Caco-2 (cell line): ENCODE measurements around the gene INO80. TPM values are rescaled to one million over a fixed set of nuclear protein-coding genes. Genes with fewer than 3 reads are reported as not detected.

Source experiments
- BruUV-seq: library from RNA; stranded (reverse); fragments of 400-500 nt; replicated peaks from 2 replicates; lab custom pipeline; 2021; lab: Mats Ljungman, UMichigan
- CTCF ChIA-PET: fragments of 300-600 bp; sonication (Branson Sonifier 250); formaldehyde crosslinking; loops from one replicate; lab custom pipeline; 2022; ENCODE audit warnings: antibody characterized with exemption; lab: Charles Lee
- POLR2A ChIA-PET: fragments of 300-600 bp; sonication (Branson Sonifier 250); formaldehyde crosslinking; loops from one replicate; lab custom pipeline; 2022; ENCODE audit warnings: antibody characterized with exemption; lab: Charles Lee
- DNase-seq, 2 experiments: peaks; one replicate each; pipeline versions ENCODE4 v3.0.0 to v3.0.0-alpha.2; 2020 to 2022
- H3K27me3 ChIP-seq: replicated peaks from 2 replicates; pipeline ENCODE4 v1.6.0; 2011; ENCODE audit warnings: low read length; ENCODE audit not compliant: control insufficient read depth, insufficient read depth
- H3K36me3 ChIP-seq: 2 replicates; pipeline ENCODE4 v1.5.1; 2011; ENCODE audit warnings: low read length; ENCODE audit not compliant: control insufficient read depth, insufficient read depth
- H3K4me1 ChIP-seq: fragments of 250-450 bp; sonication (Bioruptor Pico); 2 replicates; pipeline ENCODE4 v1.5.1; 2020; ENCODE audit warnings: mild to moderate bottlenecking
- H3K4me3 ChIP-seq: 2 replicates; pipeline ENCODE4 v1.5.1; 2011; ENCODE audit warnings: low read depth, mild to moderate bottlenecking, control low read depth, low read length
- H3K9me3 ChIP-seq: fragments of 250-450 bp; sonication (Bioruptor Pico); 2 replicates; pipeline ENCODE4 v1.5.1; 2020; ENCODE audit warnings: mild to moderate bottlenecking, moderate library complexity
- H3K27ac Mint-ChIP-seq: one replicate; pipeline ENCODE4 v1.8.0; 2022; ENCODE audit warnings: mixed read lengths; ENCODE audit not compliant: unreplicated experiment
- H3K27me3 Mint-ChIP-seq: one replicate; pipeline ENCODE4 v1.8.0; 2022; ENCODE audit warnings: mixed read lengths; ENCODE audit not compliant: insufficient read depth, unreplicated experiment
- H3K36me3 Mint-ChIP-seq: one replicate; pipeline ENCODE4 v1.8.0; 2022; ENCODE audit warnings: mild to moderate bottlenecking, mixed read lengths; ENCODE audit not compliant: insufficient read depth, unreplicated experiment
- H3K4me1 Mint-ChIP-seq: one replicate; pipeline ENCODE4 v1.8.0; 2022; ENCODE audit warnings: low read depth, mixed read lengths; ENCODE audit not compliant: unreplicated experiment
- H3K4me3 Mint-ChIP-seq: one replicate; pipeline ENCODE4 v1.8.0; 2022; ENCODE audit warnings: mild to moderate bottlenecking, moderate library complexity, mixed read lengths; ENCODE audit not compliant: unreplicated experiment
- H3K9me3 Mint-ChIP-seq: one replicate; pipeline ENCODE4 v1.8.0; 2022; ENCODE audit warnings: mixed read lengths; ENCODE audit not compliant: unreplicated experiment
- intact Hi-C: fragments of 100-400 bp; cut with micrococcal nuclease; formaldehyde crosslinking; loops from one replicate; pipeline ENCODE4 v1.10.0; 2022; ENCODE audit not compliant: unreplicated experiment
- total RNA-seq: library from RNA; stranded (reverse); gene quantifications from 2 replicates; pipeline ENCODE4 v1.2.3, GENCODE V29; 2022
- TF ChIP-seq, protein P1 (sequence below), 2 experiments: fragments of 200-600 bp in 1 of 2; IDR thresholded peaks; 1 replicate in 1 of 2; 2 replicates in 1 of 2; pipeline versions ENCODE4 v1.5.1 to v1.8.0; 2011 to 2022; ENCODE audit warnings: antibody characterized with exemption in 1 of 2, control low read depth in 1 of 2, inconsistent platforms in 1 of 2, low read depth in 1 of 2, low read length in 1 of 2, mild to moderate bottlenecking in 1 of 2, moderate library complexity in 1 of 2; ENCODE audit not compliant: insufficient read depth in 1 of 2, severe bottlenecking in 1 of 2, unreplicated experiment in 1 of 2

Gene INO80
- total RNA-seq, 1 experiment from 2014 or later = 24.4 TPM

DNA sequence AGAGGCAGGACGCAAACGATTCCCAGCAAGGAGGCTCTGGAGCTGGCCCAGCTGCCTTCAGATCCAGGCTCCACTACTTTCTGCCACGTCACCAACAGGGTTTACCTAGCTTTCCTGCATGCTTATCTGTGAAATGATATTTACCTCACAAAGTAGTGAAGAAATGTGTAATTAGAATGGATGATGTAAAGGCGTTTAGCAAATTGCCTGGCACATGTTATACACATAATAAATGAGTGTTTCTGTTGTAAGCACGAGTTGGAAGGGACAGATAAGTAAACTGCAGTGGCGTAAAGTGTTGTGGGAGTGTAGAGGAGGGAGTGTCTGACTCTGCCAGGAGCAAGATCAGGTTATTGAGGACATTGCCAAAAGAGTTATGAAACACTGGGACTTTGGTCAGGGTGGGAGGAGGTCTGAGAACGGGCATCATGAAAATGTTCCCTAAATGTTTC, 166.3 kb downstream of the INO80 start:
- BruUV-seq = no TSS peak
- ChIA-PET POLR2A (no interaction called here), CTCF (interaction anchor here (1.4 to 1.6 kb wide), 2 partner anchors 10 to 19 kb away, joined by 4 read pairs; no protein-coding TSS in a partner anchor)
- Mint-ChIP-seq H3K36me3 (peaks cover 28% of the 10 kb centered on the region), H3K27ac (no peak overlapping the region), H3K27me3 (no peaks in the 10 kb centered on the region), H3K4me1 (peaks cover 6% of the 10 kb centered on the region), H3K9me3 (no peaks in the 10 kb centered on the region), H3K4me3 (no peak overlapping the region)
- DNase-seq = no peak
- H3K9me3 ChIP-seq = no peaks in the 10 kb centered on the region
- no peaks in the 10 kb centered on the region for H3K4me1 ChIP-seq
- no peaks in the 10 kb centered on the region for H3K36me3 ChIP-seq
- TF ChIP-seq, protein P1, sequence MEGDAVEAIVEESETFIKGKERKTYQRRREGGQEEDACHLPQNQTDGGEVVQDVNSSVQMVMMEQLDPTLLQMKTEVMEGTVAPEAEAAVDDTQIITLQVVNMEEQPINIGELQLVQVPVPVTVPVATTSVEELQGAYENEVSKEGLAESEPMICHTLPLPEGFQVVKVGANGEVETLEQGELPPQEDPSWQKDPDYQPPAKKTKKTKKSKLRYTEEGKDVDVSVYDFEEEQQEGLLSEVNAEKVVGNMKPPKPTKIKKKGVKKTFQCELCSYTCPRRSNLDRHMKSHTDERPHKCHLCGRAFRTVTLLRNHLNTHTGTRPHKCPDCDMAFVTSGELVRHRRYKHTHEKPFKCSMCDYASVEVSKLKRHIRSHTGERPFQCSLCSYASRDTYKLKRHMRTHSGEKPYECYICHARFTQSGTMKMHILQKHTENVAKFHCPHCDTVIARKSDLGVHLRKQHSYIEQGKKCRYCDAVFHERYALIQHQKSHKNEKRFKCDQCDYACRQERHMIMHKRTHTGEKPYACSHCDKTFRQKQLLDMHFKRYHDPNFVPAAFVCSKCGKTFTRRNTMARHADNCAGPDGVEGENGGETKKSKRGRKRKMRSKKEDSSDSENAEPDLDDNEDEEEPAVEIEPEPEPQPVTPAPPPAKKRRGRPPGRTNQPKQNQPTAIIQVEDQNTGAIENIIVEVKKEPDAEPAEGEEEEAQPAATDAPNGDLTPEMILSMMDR (IDR thresholded peaks at IDR 0.05; ENCODE audit: insufficient read depth in 1 of 2, low read depth in 1 of 2, low read length in 1 of 2, severe bottlenecking in 1 of 2, unreplicated experiment in 1 of 2) = no peak
- no peak overlapping the region for H3K4me3 ChIP-seq
- no peaks in the 10 kb centered on the region for H3K27me3 ChIP-seq
- intact Hi-C loops = loop anchor here (5.0 kb wide), 1 partner anchor 53 kb away; no protein-coding TSS in a partner anchor

DNA sequence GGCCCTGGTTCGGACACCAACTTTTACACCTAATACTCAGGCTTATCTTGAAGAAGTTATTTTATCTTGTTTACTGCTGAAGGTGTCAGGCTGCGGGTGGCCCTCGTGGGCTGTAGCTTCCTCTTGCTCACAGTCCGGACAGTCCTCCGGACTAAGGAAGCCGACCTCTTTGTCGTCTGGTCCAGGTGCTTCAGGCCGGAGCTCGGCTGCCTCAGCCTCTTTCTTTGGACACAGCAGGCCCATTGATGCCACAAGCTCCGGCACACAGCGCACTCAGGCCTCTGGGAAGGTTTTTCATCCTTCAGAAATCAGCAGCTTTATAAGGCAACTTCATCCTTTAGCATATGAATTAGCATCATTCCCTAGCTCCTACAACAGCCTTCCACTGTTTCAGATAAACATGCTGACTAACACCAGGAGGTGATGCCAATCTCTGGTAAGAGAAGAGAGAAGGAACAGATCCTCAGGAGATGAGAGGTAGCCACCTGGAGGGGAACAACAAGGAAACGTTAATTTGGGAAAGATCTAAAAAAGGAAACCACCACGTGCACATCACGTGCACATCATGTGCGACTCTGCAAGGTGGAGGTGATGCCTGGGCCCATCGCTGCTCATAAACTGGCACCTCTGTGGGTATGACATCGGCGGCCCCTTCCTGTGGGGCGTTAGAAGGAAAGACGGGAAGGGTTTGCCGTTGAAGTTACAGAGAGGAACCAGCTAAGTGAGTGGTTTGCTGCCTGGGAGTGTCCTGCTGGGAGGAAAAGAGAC, 167.2 kb downstream of the INO80 start:
- intact Hi-C loops = no loop called here
- H3K4me3 Mint-ChIP-seq = no peak overlapping the region
- TF ChIP-seq, protein P1 (IDR thresholded peaks at IDR 0.05; ENCODE audit: insufficient read depth in 1 of 2, low read depth in 1 of 2, low read length in 1 of 2, severe bottlenecking in 1 of 2, unreplicated experiment in 1 of 2) = no peak
- peaks cover 19% of the 10 kb centered on the region for H3K36me3 Mint-ChIP-seq
- no peak overlapping the region for H3K4me3 ChIP-seq
- no peaks in the 10 kb centered on the region for H3K9me3 ChIP-seq
- ChIA-PET POLR2A (no interaction called here), CTCF (interaction anchor here (1.4 to 1.6 kb wide), 2 partner anchors 9 to 18 kb away, joined by 4 read pairs; no protein-coding TSS in a partner anchor)
- H3K9me3 Mint-ChIP-seq = no peaks in the 10 kb centered on the region
- no peak overlapping the region for H3K27ac Mint-ChIP-seq
- no peaks in the 10 kb centered on the region for H3K27me3 Mint-ChIP-seq
- no TSS peak for BruUV-seq
- DNase-seq = no peak
- no peaks in the 10 kb centered on the region for H3K4me1 ChIP-seq
- peaks cover 6% of the 10 kb centered on the region for H3K4me1 Mint-ChIP-seq
- no peaks in the 10 kb centered on the region for H3K36me3 ChIP-seq
- no peaks in the 10 kb centered on the region for H3K27me3 ChIP-seq

DNA sequence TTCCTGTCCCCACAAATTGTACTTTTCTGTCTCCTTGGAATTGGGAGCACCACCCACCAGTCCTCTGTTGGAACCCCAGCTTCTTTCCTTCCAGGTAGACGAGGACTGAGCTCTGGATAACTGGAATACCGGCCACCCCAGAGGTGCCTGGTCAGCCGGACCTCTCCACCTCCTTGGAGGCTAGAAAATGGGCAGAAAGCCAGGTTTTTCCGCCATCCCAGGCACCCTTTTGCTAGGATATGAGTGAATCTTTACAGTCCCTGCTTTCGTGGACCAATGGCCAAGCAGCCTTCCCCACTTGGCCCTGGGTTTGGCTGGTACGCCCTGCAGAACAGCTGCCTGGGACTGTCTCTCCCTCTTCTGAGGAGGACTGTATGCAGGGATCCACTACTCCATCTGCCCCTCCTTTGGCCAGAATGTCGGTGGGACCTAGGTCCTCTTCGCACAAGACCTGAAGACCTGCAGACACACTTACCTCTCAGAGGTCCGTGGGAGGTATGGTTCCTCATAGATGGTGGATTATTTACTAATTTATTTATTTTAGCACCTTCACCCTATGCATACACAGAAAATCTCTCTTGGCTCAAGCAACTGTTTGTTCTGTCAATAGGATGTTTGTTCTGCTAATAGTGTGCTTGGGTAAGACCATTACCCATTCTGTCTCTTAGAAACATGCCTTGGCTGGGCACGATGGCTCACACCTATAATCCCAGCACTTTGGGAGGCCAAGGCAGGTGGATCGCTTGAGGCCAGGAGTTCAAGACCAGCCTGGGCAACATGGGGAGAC, 171.4 kb downstream of the INO80 start:
- Histone ChIP-seq H3K27me3 (no peaks in the 10 kb centered on the region), H3K9me3 (no peaks in the 10 kb centered on the region), H3K4me1 (peaks cover 12% of the 10 kb centered on the region), H3K36me3 (no peaks in the 10 kb centered on the region), H3K4me3 (no peak overlapping the region)
- CTCF ChIA-PET = interaction anchor here (0.9 kb wide), 1 partner anchor 14 kb away, joined by 3 read pairs; no protein-coding TSS in a partner anchor
- intact Hi-C loops = loop anchor here (5.0 kb wide), 1 partner anchor 37 kb away; no protein-coding TSS in a partner anchor
- DNase-seq = no peak
- H3K36me3 Mint-ChIP-seq = peaks cover 5% of the 10 kb centered on the region
- no peaks in the 10 kb centered on the region for H3K9me3 Mint-ChIP-seq
- H3K4me3 Mint-ChIP-seq = no peak overlapping the region
- no peak overlapping the region for H3K27ac Mint-ChIP-seq
- H3K4me1 Mint-ChIP-seq = no peaks in the 10 kb centered on the region
- POLR2A ChIA-PET = no interaction called here
- H3K27me3 Mint-ChIP-seq = no peaks in the 10 kb centered on the region
- BruUV-seq = no TSS peak
- TF ChIP-seq, protein P1 (IDR thresholded peaks at IDR 0.05; ENCODE audit: insufficient read depth in 1 of 2, low read depth in 1 of 2, low read length in 1 of 2, severe bottlenecking in 1 of 2, unreplicated experiment in 1 of 2) = no peak
